ENCODE measurements around the gene MPPED2. TPM values are rescaled to one million over a fixed set of nuclear protein-coding genes. Genes with fewer than 3 reads are reported as not detected.

Gene MPPED2
- total and polyA plus RNA-seq, 7 donors, result 0.80 to 19.1 (median 6.8) TPM; not detected in 2

DNA sequence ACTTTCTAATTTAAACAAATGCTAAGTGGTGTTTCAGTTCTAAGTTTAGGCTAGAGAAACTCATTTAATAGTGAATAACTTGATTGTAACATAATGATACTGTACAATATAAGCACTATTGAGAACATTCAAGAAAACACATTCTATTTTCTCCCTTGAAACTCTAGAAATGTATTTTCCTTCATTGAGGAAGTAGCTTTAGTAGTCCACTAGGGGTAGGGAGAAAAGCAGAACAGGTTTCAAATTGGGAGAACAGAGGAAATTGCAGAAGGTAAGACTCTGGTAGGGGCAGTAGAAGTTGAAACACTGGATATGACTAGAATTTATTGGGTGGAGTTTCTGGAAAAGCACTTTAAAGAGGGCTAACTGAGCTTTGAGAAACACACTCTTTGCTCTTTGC, 31.6 kb upstream of the MPPED2 start:
- no peaks in the 10 kb centered on the region for H3K27me3 ChIP-seq
- H3K36me3 ChIP-seq, result no peaks in the 10 kb centered on the region
- H3K27ac ChIP-seq, result no peak overlapping the region
- H3K4me1 ChIP-seq, result no peaks in the 10 kb centered on the region
- H3K9me3 ChIP-seq, result peaks cover 0 to 3% (median 0%) of the 10 kb centered on the region in 4 donors
- TF ChIP-seq EP300 (IDR thresholded peaks at IDR 0.05) (no peak), POLR2A (IDR thresholded peaks at IDR 0.05) (no peak), POLR2AphosphoS5 (IDR thresholded peaks at IDR 0.05) (no peak)
- TF ChIP-seq, protein P1, sequence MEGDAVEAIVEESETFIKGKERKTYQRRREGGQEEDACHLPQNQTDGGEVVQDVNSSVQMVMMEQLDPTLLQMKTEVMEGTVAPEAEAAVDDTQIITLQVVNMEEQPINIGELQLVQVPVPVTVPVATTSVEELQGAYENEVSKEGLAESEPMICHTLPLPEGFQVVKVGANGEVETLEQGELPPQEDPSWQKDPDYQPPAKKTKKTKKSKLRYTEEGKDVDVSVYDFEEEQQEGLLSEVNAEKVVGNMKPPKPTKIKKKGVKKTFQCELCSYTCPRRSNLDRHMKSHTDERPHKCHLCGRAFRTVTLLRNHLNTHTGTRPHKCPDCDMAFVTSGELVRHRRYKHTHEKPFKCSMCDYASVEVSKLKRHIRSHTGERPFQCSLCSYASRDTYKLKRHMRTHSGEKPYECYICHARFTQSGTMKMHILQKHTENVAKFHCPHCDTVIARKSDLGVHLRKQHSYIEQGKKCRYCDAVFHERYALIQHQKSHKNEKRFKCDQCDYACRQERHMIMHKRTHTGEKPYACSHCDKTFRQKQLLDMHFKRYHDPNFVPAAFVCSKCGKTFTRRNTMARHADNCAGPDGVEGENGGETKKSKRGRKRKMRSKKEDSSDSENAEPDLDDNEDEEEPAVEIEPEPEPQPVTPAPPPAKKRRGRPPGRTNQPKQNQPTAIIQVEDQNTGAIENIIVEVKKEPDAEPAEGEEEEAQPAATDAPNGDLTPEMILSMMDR (IDR thresholded peaks at IDR 0.05), result no peak
- DNase-seq, result no peak
- H3K4me3 ChIP-seq, result no peak overlapping the region
- intact Hi-C loops (cut with DNase I), result no loop called here

DNA sequence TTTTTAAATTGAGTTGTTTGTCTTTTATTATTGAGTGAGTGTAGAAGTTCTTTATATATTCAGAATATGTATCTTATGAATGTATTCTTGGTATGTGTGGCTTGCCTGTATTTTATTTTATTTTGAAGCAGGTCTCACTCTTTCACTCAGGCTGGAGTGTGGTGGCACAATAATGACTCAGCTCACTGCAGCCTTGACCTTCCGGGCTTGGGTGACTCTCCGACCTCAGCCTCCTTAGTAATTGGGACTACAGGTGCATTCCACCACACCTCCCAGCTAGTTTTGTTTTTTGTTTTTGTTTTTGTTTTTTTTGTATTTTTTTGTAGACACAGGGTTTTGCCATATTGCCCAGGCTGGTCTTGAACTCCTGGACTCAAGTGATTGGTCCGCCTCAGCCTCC, 24.5 kb upstream of the MPPED2 start:
- no peaks in the 10 kb centered on the region for H3K9me3 ChIP-seq
- no peaks in the 10 kb centered on the region for H3K27me3 ChIP-seq
- H3K27ac ChIP-seq, result no peak overlapping the region
- H3K36me3 ChIP-seq, result no peaks in the 10 kb centered on the region
- no peak overlapping the region for H3K4me3 ChIP-seq
- intact Hi-C loops (cut with DNase I), result no loop called here
- DNase-seq, result no peak
- no peaks in the 10 kb centered on the region for H3K4me1 ChIP-seq
- no peak for TF ChIP-seq POLR2AphosphoS5 (IDR thresholded peaks at IDR 0.05)
- 88 to 89% methylated on average over 3 of the region's 3 CpGs for WGBS, 2 donors

DNA sequence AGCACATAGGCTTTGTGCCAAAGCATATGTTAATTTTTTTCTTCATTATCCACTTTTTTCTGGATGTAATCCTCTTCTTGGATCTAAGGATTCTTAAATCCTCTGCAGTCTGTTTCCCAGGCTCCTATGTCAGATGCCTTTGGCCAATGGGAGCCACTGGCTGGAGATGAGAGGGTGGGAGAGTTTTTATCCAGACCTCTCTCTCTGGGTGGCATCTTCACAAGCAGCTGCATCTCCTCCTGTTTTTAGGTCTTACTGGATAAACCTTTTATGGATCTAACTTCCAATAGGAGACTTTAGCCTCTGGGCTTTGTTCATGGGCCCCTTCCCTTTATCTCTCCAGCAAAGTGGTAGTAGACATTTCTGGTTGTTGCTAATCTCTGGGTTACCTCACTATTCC, 22.4 kb upstream of the MPPED2 start:
- no peaks in the 10 kb centered on the region for H3K4me1 ChIP-seq
- intact Hi-C loops (cut with DNase I), result no loop called here

DNA sequence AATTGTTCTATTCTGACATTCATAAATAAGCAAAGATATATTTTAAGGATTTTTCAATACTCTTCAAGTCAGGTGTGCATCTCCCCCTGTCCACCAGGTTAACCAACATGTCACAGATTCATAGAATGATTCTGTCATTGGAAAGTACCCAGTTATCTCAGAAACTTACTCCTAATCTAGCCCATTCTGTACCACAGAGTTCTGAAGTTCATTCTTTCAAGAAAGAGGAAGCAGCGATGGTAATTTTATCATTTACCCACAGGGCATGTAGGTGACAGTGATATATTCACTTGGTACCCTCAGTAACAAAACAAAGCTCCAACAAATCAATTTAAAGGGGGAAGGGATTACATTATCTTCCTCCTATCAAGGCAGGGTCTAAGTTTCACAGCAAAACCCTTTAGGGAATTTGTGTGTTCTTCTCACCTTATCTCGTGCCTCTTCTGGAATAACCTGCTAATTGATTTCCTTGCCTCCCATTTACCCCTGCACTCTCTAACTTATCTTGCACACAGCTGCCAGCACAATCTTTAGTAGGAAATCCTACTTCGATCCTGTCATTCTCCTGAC, 19.0 kb upstream of the MPPED2 start:
- H3K9me3 ChIP-seq, result no peaks in the 10 kb centered on the region
- H3K4me1 ChIP-seq, result no peaks in the 10 kb centered on the region
- TF ChIP-seq POLR2AphosphoS5 (IDR thresholded peaks at IDR 0.05) (no peak), EP300 (IDR thresholded peaks at IDR 0.05) (no peak), POLR2A (IDR thresholded peaks at IDR 0.05) (no peak)
- TF ChIP-seq, protein P1 (IDR thresholded peaks at IDR 0.05), result no peak
- H3K27ac ChIP-seq, result no peak overlapping the region
- no peaks in the 10 kb centered on the region for H3K36me3 ChIP-seq
- no peaks in the 10 kb centered on the region for H3K27me3 ChIP-seq
- intact Hi-C loops (cut with DNase I), result no loop called here
- DNase-seq, result no peak
- 32 to 53% methylated on average over 3 of the region's 3 CpGs for WGBS, 2 donors
- no peak overlapping the region for H3K4me3 ChIP-seq

More for the DNA sequence above, 22.4 kb upstream of the MPPED2 start:
- H3K27me3 ChIP-seq, result no peaks in the 10 kb centered on the region
- no peak overlapping the region for H3K4me3 ChIP-seq
- no peak for TF ChIP-seq EP300 (IDR thresholded peaks at IDR 0.05)
- TF ChIP-seq, protein P1 (IDR thresholded peaks at IDR 0.05), result no peak
- TF ChIP-seq POLR2A (IDR thresholded peaks at IDR 0.05), result no peak
- no peak for TF ChIP-seq POLR2AphosphoS5 (IDR thresholded peaks at IDR 0.05)
- DNase-seq, result no peak
- H3K36me3 ChIP-seq, result no peaks in the 10 kb centered on the region
- no peak overlapping the region for H3K27ac ChIP-seq
- H3K9me3 ChIP-seq, result no peaks in the 10 kb centered on the region

DNA sequence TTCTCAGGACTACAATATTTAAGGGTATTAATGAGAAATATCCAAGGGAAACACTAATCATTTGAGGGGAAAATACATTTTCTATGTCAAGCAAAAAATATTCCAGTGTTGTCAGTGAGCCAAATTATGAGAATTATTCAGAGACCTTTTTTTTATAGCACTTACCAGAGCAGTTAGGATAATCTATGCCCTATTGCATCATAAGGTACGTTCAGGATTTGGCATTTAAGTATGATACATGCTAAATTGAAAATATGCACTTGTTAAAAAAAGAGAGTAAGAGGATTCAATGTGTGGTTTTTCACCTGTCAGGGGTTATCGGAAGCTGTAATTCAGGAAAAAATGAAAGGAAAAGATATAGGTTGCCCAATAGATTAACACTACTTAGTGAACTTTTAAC, 17.2 kb upstream of the MPPED2 start:
- 62 to 79% methylated on average over 2 of the region's 2 CpGs for WGBS, 2 donors
- TF ChIP-seq POLR2AphosphoS5 (IDR thresholded peaks at IDR 0.05) (no peak), EP300 (IDR thresholded peaks at IDR 0.05) (no peak), POLR2A (IDR thresholded peaks at IDR 0.05) (no peak)
- TF ChIP-seq, protein P1 (IDR thresholded peaks at IDR 0.05), result no peak
- DNase-seq, result no peak
- Histone ChIP-seq H3K9me3 (no peaks in the 10 kb centered on the region), H3K4me3 (no peak overlapping the region), H3K27ac (no peak overlapping the region), H3K4me1 (no peaks in the 10 kb centered on the region), H3K36me3 (no peaks in the 10 kb centered on the region), H3K27me3 (no peaks in the 10 kb centered on the region)
- intact Hi-C loops (cut with DNase I), result no loop called here
